Activated T-cell treated with anti-CD3 and anti-CD28 coated beads, Interleukin-2, amount 50 U/mL, for 24 hours (primary cell): ENCODE results near the gene ARHGEF19.

Experiments used
- DNase-seq: peaks from one replicate; pipeline ENCODE4 v3.0.0-alpha.2; 2020
- H3K27ac Mint-ChIP-seq: 2 replicates; pipeline ENCODE4 v1.8.0; 2020; ENCODE audit warnings: mild to moderate bottlenecking, mixed read lengths
- H3K27me3 Mint-ChIP-seq: 2 replicates; pipeline ENCODE4 v1.8.0; 2020; ENCODE audit warnings: mixed read lengths
- H3K36me3 Mint-ChIP-seq: 2 replicates; pipeline ENCODE4 v1.8.0; 2020; ENCODE audit warnings: low read depth, mixed read lengths
- H3K4me1 Mint-ChIP-seq: 2 replicates; pipeline ENCODE4 v1.8.0; 2020; ENCODE audit warnings: low read depth, mixed read lengths
- H3K4me3 Mint-ChIP-seq: 2 replicates; pipeline ENCODE4 v1.8.0; 2020; ENCODE audit warnings: mild to moderate bottlenecking, moderate library complexity, mixed read lengths
- H3K9me3 Mint-ChIP-seq: 2 replicates; pipeline ENCODE4 v1.8.0; 2020; ENCODE audit warnings: mixed read lengths

Gene ARHGEF19

GRCh38 chr1:16178596-16179497 lies 33.6 kb downstream of the ARHGEF19 start:
- Mint-ChIP-seq H3K4me3 (no peak overlapping the region), H3K9me3 (no peaks in the 10 kb centered on the region), H3K4me1 (no peaks in the 10 kb centered on the region), H3K27me3 (no peaks in the 10 kb centered on the region), H3K36me3 (no peaks in the 10 kb centered on the region), H3K27ac (no peak overlapping the region)
- DNase-seq = no peak

DNA sequence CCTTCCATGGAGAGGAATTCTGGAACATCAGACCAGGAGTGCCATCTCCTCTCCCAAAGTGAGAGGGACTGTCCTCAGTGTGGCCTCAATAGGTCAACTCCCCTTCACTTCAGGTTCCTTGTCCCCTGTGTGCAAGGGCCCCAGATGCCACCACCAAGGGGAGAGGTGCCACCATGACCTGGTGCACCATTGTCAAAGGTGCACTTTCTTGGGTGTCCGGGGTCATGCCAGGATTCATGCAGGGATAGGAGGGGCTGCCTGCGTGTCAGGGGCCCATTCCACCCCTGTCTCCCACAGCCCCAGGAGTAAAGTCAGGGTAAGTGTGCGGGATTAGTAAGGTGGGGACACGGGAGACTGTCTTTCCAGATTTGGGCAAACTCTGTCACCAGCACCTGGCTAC lies 35.1 kb downstream of the ARHGEF19 start:
- Mint-ChIP-seq H3K27me3 (no peaks in the 10 kb centered on the region), H3K36me3 (no peaks in the 10 kb centered on the region), H3K4me1 (no peaks in the 10 kb centered on the region), H3K27ac (no peak overlapping the region), H3K4me3 (no peak overlapping the region), H3K9me3 (no peaks in the 10 kb centered on the region)
- no peak for DNase-seq

DNA sequence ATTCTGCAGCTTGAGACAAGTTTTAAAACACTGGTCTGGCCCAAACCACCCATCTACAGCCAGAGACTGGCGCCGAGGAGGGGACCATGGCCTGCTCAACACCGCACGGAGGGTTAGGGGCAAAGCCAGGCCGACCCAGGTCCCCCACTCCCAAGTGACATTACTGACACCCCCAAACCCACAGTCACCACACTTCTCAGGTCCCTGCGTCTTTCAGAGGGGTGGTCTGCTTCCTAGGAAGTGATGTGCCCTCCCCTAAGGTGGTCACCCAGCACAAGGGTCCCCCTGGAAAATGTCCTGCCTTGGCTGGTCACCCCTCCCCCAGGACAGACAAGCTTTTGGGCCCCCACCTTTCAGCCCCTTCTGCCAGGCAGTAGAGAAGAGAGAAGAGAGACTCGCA lies 35.8 kb downstream of the ARHGEF19 start:
- Mint-ChIP-seq H3K4me3 (no peak overlapping the region), H3K27ac (no peak overlapping the region), H3K9me3 (no peaks in the 10 kb centered on the region), H3K36me3 (no peaks in the 10 kb centered on the region), H3K27me3 (no peaks in the 10 kb centered on the region), H3K4me1 (no peaks in the 10 kb centered on the region)
- no peak for DNase-seq

- no peak for DNase-seq
- H3K4me3 Mint-ChIP-seq = no peak overlapping the region
- no peaks in the 10 kb centered on the region for H3K9me3 Mint-ChIP-seq
- H3K27ac Mint-ChIP-seq = no peak overlapping the region
- H3K36me3 Mint-ChIP-seq = no peaks in the 10 kb centered on the region
- H3K4me1 Mint-ChIP-seq = no peaks in the 10 kb centered on the region
- H3K27me3 Mint-ChIP-seq = no peaks in the 10 kb centered on the region
These were observed 36.6 kb downstream of the ARHGEF19 start for GRCh38 chr1:16175610-16176553.

DNA sequence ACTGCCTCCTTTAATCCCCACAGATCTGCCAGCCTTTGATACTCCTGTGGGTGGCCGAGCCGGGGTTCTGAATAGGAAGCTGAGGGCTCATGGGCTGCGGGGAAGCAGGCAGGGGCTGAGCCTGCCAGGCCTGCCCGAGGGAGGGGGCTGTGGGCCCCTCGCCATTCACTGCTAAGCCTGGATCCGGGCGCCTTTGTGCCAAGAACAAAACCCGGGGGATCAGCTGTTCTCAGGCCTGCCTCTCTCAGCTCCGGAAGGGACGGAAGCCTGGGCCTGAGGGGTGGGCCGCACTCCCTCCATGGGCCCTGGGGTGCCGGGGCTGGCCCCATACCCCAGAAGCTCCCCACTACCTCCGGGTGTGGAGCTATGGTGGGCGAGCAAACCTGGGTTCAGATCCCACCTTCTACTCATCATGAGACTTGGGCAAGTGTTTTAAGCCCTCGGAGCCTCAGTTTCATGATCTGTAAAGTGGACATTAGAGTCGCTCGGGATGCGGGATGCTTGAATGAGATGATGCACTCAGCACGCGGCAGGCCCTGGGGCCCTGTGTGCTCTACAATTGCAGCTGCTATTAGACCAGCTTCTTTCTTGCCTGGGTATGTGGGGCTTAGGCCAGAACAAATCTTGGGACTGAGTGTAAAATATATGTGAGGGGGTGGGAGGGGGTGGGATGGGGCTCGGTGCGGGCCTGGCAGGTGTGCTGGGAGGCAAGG lies 37.4 kb downstream of the ARHGEF19 start:
- H3K9me3 Mint-ChIP-seq = no peaks in the 10 kb centered on the region
- no peaks in the 10 kb centered on the region for H3K27me3 Mint-ChIP-seq
- no peaks in the 10 kb centered on the region for H3K36me3 Mint-ChIP-seq
- no peaks in the 10 kb centered on the region for H3K4me1 Mint-ChIP-seq
- H3K27ac Mint-ChIP-seq = no peak overlapping the region
- no peak for DNase-seq
- no peak overlapping the region for H3K4me3 Mint-ChIP-seq

GRCh38 chr1:16174261-16174868 lies 38.1 kb downstream of the ARHGEF19 start:
- Mint-ChIP-seq H3K27ac (no peak overlapping the region), H3K9me3 (no peaks in the 10 kb centered on the region), H3K27me3 (no peaks in the 10 kb centered on the region), H3K4me3 (no peak overlapping the region), H3K36me3 (no peaks in the 10 kb centered on the region), H3K4me1 (peaks cover under 1% of the 10 kb centered on the region)
- no peak for DNase-seq

- H3K36me3 Mint-ChIP-seq = no peaks in the 10 kb centered on the region
- no peak for DNase-seq
- no peaks in the 10 kb centered on the region for H3K27me3 Mint-ChIP-seq
- no peaks in the 10 kb centered on the region for H3K9me3 Mint-ChIP-seq
- H3K4me3 Mint-ChIP-seq = no peak overlapping the region
- peaks cover 8% of the 10 kb centered on the region for H3K4me1 Mint-ChIP-seq
- no peak overlapping the region for H3K27ac Mint-ChIP-seq
These were observed 38.8 kb downstream of the ARHGEF19 start for GRCh38 chr1:16173447-16174260.

- no peak overlapping the region for H3K4me3 Mint-ChIP-seq
- DNase-seq = no peak
These were observed 39.4 kb downstream of the ARHGEF19 start for GRCh38 chr1:16172964-16173446.

GRCh38 chr1:16172218-16172830 lies 40.1 kb downstream of the ARHGEF19 start:
- H3K4me1 Mint-ChIP-seq = peaks cover 14% of the 10 kb centered on the region
- H3K4me3 Mint-ChIP-seq = no peak overlapping the region
- no peaks in the 10 kb centered on the region for H3K9me3 Mint-ChIP-seq
- no peak overlapping the region for H3K27ac Mint-ChIP-seq
- no peaks in the 10 kb centered on the region for H3K36me3 Mint-ChIP-seq
- H3K27me3 Mint-ChIP-seq = no peaks in the 10 kb centered on the region
- DNase-seq = no peak

More at GRCh38 chr1:16172964-16173446, 39.4 kb downstream of the ARHGEF19 start:
- Mint-ChIP-seq H3K9me3 (no peaks in the 10 kb centered on the region), H3K27me3 (no peaks in the 10 kb centered on the region), H3K27ac (no peak overlapping the region), H3K4me1 (peaks cover 14% of the 10 kb centered on the region), H3K36me3 (no peaks in the 10 kb centered on the region)

DNA sequence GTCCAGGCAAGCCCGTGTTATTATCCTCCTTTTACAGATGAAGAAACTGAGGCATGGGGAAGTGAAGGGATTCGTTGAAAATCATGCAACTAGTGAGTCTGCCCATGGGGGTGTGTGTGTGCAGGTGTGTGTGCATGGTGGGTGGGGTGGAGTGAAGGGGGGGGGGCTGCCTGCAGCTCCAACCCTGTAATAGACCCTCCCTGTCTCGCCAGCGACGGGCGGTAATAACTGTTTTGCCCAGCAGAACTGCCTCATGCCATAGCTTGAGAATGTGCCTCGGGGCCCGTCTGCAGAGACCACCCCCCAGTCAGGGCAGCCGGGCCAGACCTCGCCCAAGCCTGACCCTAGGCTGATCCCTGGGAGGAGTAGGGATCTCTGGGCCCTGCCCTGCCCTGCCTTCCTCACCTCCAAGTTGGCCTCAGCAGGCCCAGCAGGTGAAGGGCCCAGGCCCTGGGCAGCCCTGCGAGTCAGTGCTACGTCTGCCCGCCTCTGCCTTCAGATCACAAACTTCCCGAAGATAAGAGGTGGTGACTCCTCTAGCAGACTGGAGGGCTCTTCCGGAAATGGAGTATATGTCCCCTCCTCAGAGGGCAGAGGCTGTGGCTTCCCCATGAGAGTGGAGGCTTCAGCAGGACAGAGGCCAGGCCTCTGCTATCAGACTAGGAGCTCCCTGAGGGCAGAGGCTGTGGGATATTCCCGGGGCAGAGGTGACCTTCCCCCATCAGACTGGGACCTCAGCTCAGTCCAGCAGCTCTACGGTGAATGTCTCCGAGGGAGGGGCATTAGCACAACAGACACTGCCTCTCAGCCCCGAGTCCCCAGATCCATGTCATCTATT lies 40.9 kb downstream of the ARHGEF19 start:
- H3K9me3 Mint-ChIP-seq = no peaks in the 10 kb centered on the region
- H3K4me1 Mint-ChIP-seq = peaks cover 14% of the 10 kb centered on the region
- no peaks in the 10 kb centered on the region for H3K27me3 Mint-ChIP-seq
- no peak for DNase-seq
- no peak overlapping the region for H3K27ac Mint-ChIP-seq
- no peak overlapping the region for H3K4me3 Mint-ChIP-seq
- no peaks in the 10 kb centered on the region for H3K36me3 Mint-ChIP-seq

- Mint-ChIP-seq H3K9me3 (no peaks in the 10 kb centered on the region), H3K4me3 (no peak overlapping the region), H3K27me3 (no peaks in the 10 kb centered on the region), H3K4me1 (peaks cover 16% of the 10 kb centered on the region), H3K27ac (no peak overlapping the region), H3K36me3 (no peaks in the 10 kb centered on the region)
- DNase-seq = no peak
These were observed 42.2 kb downstream of the ARHGEF19 start for GRCh38 chr1:16170283-16170673.

- H3K27ac Mint-ChIP-seq = peak overlapping the region; percentile 14
- peak overlapping the region; percentile 59 for H3K4me3 Mint-ChIP-seq
- no peaks in the 10 kb centered on the region for H3K36me3 Mint-ChIP-seq
- DNase-seq = no peak
- H3K9me3 Mint-ChIP-seq = no peaks in the 10 kb centered on the region
- peaks cover 28% of the 10 kb centered on the region for H3K4me1 Mint-ChIP-seq
- no peaks in the 10 kb centered on the region for H3K27me3 Mint-ChIP-seq
These were observed 43.7 kb downstream of the ARHGEF19 start for GRCh38 chr1:16168622-16169360.
